ENCODE data around the gene PRIMA1.

- TF ChIP-seq, protein P1, sequence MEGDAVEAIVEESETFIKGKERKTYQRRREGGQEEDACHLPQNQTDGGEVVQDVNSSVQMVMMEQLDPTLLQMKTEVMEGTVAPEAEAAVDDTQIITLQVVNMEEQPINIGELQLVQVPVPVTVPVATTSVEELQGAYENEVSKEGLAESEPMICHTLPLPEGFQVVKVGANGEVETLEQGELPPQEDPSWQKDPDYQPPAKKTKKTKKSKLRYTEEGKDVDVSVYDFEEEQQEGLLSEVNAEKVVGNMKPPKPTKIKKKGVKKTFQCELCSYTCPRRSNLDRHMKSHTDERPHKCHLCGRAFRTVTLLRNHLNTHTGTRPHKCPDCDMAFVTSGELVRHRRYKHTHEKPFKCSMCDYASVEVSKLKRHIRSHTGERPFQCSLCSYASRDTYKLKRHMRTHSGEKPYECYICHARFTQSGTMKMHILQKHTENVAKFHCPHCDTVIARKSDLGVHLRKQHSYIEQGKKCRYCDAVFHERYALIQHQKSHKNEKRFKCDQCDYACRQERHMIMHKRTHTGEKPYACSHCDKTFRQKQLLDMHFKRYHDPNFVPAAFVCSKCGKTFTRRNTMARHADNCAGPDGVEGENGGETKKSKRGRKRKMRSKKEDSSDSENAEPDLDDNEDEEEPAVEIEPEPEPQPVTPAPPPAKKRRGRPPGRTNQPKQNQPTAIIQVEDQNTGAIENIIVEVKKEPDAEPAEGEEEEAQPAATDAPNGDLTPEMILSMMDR (IDR thresholded peaks at IDR 0.05), result no peak
- TF ChIP-seq, protein P2, sequence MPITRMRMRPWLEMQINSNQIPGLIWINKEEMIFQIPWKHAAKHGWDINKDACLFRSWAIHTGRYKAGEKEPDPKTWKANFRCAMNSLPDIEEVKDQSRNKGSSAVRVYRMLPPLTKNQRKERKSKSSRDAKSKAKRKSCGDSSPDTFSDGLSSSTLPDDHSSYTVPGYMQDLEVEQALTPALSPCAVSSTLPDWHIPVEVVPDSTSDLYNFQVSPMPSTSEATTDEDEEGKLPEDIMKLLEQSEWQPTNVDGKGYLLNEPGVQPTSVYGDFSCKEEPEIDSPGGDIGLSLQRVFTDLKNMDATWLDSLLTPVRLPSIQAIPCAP (CRISPR knock-in tag; IDR thresholded peaks at IDR 0.05), result no peak
- TF ChIP-seq ATF1 (CRISPR knock-in tag; IDR thresholded peaks at IDR 0.05) (no peak), GABPB1 (CRISPR knock-in tag; IDR thresholded peaks at IDR 0.05) (no peak), ZNF138 (CRISPR knock-in tag; conservative IDR thresholded peaks at IDR 0.05) (no peak), NR1H2 (CRISPR knock-in tag; IDR thresholded peaks at IDR 0.05) (no peak)
Measured at GRCh38 chr14:93742761-93743160, 45.5 kb downstream of the PRIMA1 start.
